Liver (tissue), 9 donors: ENCODE measurements around the gene GCKR. TPM values are rescaled to one million over a fixed set of nuclear protein-coding genes. Genes with fewer than 3 reads are reported as not detected.
"Not testable (repeated sequence)": the region's sequence is repeated elsewhere in the genome, so short reads cannot be mapped to it uniquely, and the experiment has no call there.

ENCODE experiments used
- DNase-seq: peaks from one replicate; pipeline ENCODE4 v3.0.0-alpha.2; 2017; ENCODE audit warnings: low spot score
- H3K27ac ChIP-seq, 2 donors: one replicate each; pipeline ENCODE4 v1.7.0; 2013; ENCODE audit warnings: inconsistent platforms in 2 of 2, low read length in 2 of 2, control low read depth in 1 of 2, low read depth in 1 of 2, mild to moderate bottlenecking in 1 of 2
- H3K27me3 ChIP-seq, 4 donors: one replicate each; pipeline versions ENCODE4 v1.6.1 to v1.7.0; 2013; ENCODE audit warnings: low read length in 3 of 4, inconsistent platforms in 1 of 4, mild to moderate bottlenecking in 1 of 4, moderate library complexity in 1 of 4; ENCODE audit not compliant: control insufficient read depth in 4 of 4, insufficient read depth in 4 of 4
- H3K36me3 ChIP-seq, 4 donors: one replicate each; pipeline versions ENCODE4 v1.6.1 to v1.7.0; 2013; ENCODE audit warnings: low read length in 3 of 4, mild to moderate bottlenecking in 3 of 4, low read depth in 1 of 4, moderate library complexity in 1 of 4; ENCODE audit not compliant: control insufficient read depth in 4 of 4, insufficient read depth in 3 of 4
- H3K4me1 ChIP-seq, 4 donors: one replicate each; pipeline versions ENCODE4 v1.6.1 to v1.7.0; 2013; ENCODE audit warnings: low read length in 3 of 4, mild to moderate bottlenecking in 3 of 4, moderate library complexity in 1 of 4; ENCODE audit not compliant: control insufficient read depth in 4 of 4, insufficient read depth in 4 of 4
- H3K4me3 ChIP-seq, 3 donors: one replicate each; pipeline versions ENCODE4 v1.6.1 to v1.7.0; 2013; ENCODE audit warnings: low read length in 3 of 3, control low read depth in 1 of 3, low read depth in 1 of 3, mild to moderate bottlenecking in 1 of 3
- H3K9ac ChIP-seq, 2 donors: one replicate each; pipeline ENCODE4 v1.7.0; 2013; ENCODE audit warnings: low read length in 2 of 2, mild to moderate bottlenecking in 2 of 2, moderate library complexity in 2 of 2, control low read depth in 1 of 2, low read depth in 1 of 2
- H3K9me3 ChIP-seq, 4 donors: one replicate each; pipeline versions ENCODE4 v1.6.1 to v1.7.0; 2013; ENCODE audit warnings: low read length in 3 of 4; ENCODE audit not compliant: control insufficient read depth in 4 of 4
- EGR1 ChIP-seq, 2 donors: IDR thresholded peaks; 2 replicates each; pipeline ENCODE4 v1.6.1; 2016 to 2018; ENCODE audit warnings: antibody characterized with exemption in 2 of 2, low read depth in 2 of 2
- FOXA1 ChIP-seq: IDR thresholded peaks from 2 replicates; pipeline ENCODE4 v1.6.1; 2016; ENCODE audit warnings: antibody characterized with exemption
- FOXA2 ChIP-seq: IDR thresholded peaks from 2 replicates; pipeline ENCODE4 v1.6.1; 2016; ENCODE audit warnings: antibody characterized with exemption
- GABPA ChIP-seq, 2 donors: IDR thresholded peaks in 1 of 2; conservative IDR thresholded peaks in 1 of 2; 2 replicates each; pipeline ENCODE4 v1.6.1; 2016; ENCODE audit warnings: antibody characterized with exemption in 2 of 2, mild to moderate bottlenecking in 1 of 2, moderate library complexity in 1 of 2
- HNF4A ChIP-seq, 2 donors: conservative IDR thresholded peaks; 2 replicates each; pipeline ENCODE4 v1.6.1; 2016; ENCODE audit warnings: antibody characterized with exemption in 2 of 2, mild to moderate bottlenecking in 2 of 2
- RAD21 ChIP-seq, 2 donors: IDR thresholded peaks; 2 replicates each; pipeline ENCODE4 v1.6.1; 2016; ENCODE audit warnings: antibody characterized with exemption in 2 of 2, mild to moderate bottlenecking in 2 of 2
- TAF1 ChIP-seq: conservative IDR thresholded peaks from 2 replicates; pipeline ENCODE4 v1.6.1; 2016; ENCODE audit warnings: antibody characterized with exemption, mild to moderate bottlenecking
- WGBS: extraction: QIAGEN DNeasy Blood & Tissue Kit; methylation state at CpG from one replicate; pipeline ENCODE4 v1.1.7; 2013; 5-methylcytosine and 5-hydroxymethylcytosine counted together
- polyA plus RNA-seq, 2 donors: library from polyadenylated mRNA; stranded (reverse) in 1 of 2; unstranded in 1 of 2; fragments of 200-250 nt in 1 of 2; fragments of >200 nt in 1 of 2; fragmentation: Nextera tagmentation in 1 of 2; extraction: Ambion mirVana in 1 of 2; gene quantifications; one replicate each; pipeline versions ENCODE4 v1.2.1 to v1.2.3, GENCODE V29; 2013 to 2015
- total RNA-seq, 2 donors: library from RNA; depleted of rRNA; stranded (reverse); fragments of >200 nt; gene quantifications; one replicate each; pipeline ENCODE4 v1.2.3, GENCODE V29; 2014
- TF ChIP-seq, protein P1 (sequence below): fragments of 150-350 bp; IDR thresholded peaks from 2 replicates; pipeline ENCODE4 v1.5.1; 2017; ENCODE audit warnings: improper control_type of control experiment, low read depth, low read length; ENCODE audit not compliant: missing input control
- TF ChIP-seq, protein P2 (sequence below): IDR thresholded peaks from 2 replicates; pipeline ENCODE4 v1.6.1; 2016; ENCODE audit warnings: antibody characterized with exemption
- TF ChIP-seq, protein P3 (sequence below): IDR thresholded peaks from 2 replicates; pipeline ENCODE4 v1.6.1; 2016; ENCODE audit warnings: antibody characterized with exemption
- donor health status: healthy.
- donor health status: healthy.
- donor health status: healthy.
- donor health status: healthy.
- donor health status: healthy.

Gene GCKR
- total and polyA plus RNA-seq, 4 donors = 9.6 to 173 (median 79.4) TPM

DNA sequence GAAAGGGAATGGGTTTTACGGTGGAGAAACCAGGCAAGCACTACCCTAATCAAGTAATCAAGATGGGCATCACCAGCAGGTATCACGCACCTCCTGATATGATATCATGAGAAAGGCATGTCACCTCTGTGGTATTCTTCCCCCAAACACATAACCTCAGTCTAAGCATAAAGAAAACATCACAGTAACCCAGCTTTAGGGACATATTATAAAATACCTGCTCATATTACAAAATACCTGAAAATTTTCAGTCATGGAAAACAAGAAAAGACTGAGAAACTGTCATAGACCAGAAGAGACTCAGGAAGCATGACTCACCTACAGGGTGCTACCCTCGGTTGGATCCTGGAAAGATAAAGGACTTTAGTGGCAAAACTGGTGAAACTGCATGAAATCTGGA, 30.5 kb downstream of the GCKR start:
- TF ChIP-seq GABPA (IDR thresholded peaks at IDR 0.05 in 1 of 2, conservative IDR thresholded peaks at IDR 0.05 in 1 of 2) (no peak), TAF1 (no peak), HNF4A (conservative IDR thresholded peaks at IDR 0.05) (no peak)
- TF ChIP-seq, protein P1, sequence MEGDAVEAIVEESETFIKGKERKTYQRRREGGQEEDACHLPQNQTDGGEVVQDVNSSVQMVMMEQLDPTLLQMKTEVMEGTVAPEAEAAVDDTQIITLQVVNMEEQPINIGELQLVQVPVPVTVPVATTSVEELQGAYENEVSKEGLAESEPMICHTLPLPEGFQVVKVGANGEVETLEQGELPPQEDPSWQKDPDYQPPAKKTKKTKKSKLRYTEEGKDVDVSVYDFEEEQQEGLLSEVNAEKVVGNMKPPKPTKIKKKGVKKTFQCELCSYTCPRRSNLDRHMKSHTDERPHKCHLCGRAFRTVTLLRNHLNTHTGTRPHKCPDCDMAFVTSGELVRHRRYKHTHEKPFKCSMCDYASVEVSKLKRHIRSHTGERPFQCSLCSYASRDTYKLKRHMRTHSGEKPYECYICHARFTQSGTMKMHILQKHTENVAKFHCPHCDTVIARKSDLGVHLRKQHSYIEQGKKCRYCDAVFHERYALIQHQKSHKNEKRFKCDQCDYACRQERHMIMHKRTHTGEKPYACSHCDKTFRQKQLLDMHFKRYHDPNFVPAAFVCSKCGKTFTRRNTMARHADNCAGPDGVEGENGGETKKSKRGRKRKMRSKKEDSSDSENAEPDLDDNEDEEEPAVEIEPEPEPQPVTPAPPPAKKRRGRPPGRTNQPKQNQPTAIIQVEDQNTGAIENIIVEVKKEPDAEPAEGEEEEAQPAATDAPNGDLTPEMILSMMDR = no peak
- Histone ChIP-seq H3K27me3 (no peaks in the 10 kb centered on the region), H3K36me3 (peaks cover 1 to 30% (median 24%) of the 10 kb centered on the region in 4 donors), H3K9ac (no peak overlapping the region), H3K4me3 (no peak overlapping the region), H3K4me1 (no peaks in the 10 kb centered on the region), H3K27ac (no peak overlapping the region), H3K9me3 (no peaks in the 10 kb centered on the region)
- DNase-seq = no peak
- WGBS = 73% methylated on average over 3 of the region's 3 CpGs

DNA sequence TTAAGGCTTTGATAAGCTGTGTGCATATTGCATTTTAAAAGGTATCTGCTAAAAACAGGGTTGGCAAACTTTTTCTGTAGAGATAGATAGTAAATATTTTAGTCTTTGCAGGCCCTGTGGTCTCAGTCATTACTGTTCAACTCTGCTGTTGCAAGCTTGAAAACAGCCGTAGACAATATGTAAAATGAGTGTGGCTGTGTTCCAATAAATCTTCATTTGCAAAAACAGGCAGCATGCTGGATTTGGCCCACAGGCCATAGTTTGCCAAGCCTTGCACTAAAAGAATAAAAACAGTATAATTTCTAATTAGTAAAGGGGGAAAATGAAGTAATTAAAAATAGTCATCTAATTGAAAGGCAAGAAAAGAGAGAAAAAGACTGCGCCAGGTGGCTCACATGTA, 35.3 kb downstream of the GCKR start:
- WGBS = 95% methylated on average over 2 of the region's 2 CpGs
- Histone ChIP-seq H3K4me3 (no peak overlapping the region), H3K9ac (no peak overlapping the region), H3K27me3 (no peaks in the 10 kb centered on the region), H3K9me3 (no peaks in the 10 kb centered on the region), H3K36me3 (no peaks in the 10 kb centered on the region), H3K27ac (no peak overlapping the region), H3K4me1 (no peaks in the 10 kb centered on the region)
- no peak for TF ChIP-seq RAD21 (IDR thresholded peaks at IDR 0.05)
- TF ChIP-seq TAF1 = no peak
- DNase-seq = no peak

DNA sequence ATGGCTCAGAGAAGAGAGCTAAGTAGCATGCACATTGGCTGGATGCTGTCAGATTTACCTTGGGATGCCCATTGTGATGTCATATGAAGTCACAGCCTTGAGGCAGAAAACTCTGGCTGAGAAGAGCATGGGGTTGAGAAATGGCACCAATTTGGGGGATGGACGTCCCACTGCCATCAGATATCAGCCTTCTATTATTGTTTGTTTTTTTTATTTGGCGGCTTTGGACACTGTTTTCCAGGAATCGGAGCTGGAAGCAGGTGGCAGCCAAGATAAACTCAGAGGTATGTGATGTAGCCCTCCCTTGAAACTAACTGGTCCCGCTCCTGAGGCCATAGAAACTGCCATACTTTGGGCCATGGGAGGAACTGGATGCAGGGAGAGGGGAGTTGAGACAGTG, 40.6 kb downstream of the GCKR start:
- H3K9me3 ChIP-seq = no peaks in the 10 kb centered on the region
- no peak for DNase-seq
- TF ChIP-seq FOXA2 = no peak
- TF ChIP-seq, protein P2, sequence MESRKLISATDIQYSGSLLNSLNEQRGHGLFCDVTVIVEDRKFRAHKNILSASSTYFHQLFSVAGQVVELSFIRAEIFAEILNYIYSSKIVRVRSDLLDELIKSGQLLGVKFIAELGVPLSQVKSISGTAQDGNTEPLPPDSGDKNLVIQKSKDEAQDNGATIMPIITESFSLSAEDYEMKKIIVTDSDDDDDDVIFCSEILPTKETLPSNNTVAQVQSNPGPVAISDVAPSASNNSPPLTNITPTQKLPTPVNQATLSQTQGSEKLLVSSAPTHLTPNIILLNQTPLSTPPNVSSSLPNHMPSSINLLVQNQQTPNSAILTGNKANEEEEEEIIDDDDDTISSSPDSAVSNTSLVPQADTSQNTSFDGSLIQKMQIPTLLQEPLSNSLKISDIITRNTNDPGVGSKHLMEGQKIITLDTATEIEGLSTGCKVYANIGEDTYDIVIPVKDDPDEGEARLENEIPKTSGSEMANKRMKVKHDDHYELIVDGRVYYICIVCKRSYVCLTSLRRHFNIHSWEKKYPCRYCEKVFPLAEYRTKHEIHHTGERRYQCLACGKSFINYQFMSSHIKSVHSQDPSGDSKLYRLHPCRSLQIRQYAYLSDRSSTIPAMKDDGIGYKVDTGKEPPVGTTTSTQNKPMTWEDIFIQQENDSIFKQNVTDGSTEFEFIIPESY = no peak
- TF ChIP-seq, protein P3, sequence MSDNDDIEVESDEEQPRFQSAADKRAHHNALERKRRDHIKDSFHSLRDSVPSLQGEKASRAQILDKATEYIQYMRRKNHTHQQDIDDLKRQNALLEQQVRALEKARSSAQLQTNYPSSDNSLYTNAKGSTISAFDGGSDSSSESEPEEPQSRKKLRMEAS = no peak
- no peak for TF ChIP-seq FOXA1
- no peak for TF ChIP-seq EGR1 (IDR thresholded peaks at IDR 0.05; ENCODE audit: low read depth in 2 of 2)
- TF ChIP-seq TAF1 = no peak
- no peak for TF ChIP-seq HNF4A (conservative IDR thresholded peaks at IDR 0.05)
- no peak for TF ChIP-seq RAD21 (IDR thresholded peaks at IDR 0.05)
- TF ChIP-seq GABPA (IDR thresholded peaks at IDR 0.05 in 1 of 2, conservative IDR thresholded peaks at IDR 0.05 in 1 of 2) = no peak
- H3K27ac ChIP-seq = no peak overlapping the region
- WGBS = 54% methylated on average over 4 of the region's 4 CpGs
- no peak overlapping the region for H3K9ac ChIP-seq
- H3K4me3 ChIP-seq = no peak overlapping the region
- no peaks in the 10 kb centered on the region for H3K27me3 ChIP-seq
- no peaks in the 10 kb centered on the region for H3K4me1 ChIP-seq
- no peaks in the 10 kb centered on the region for H3K36me3 ChIP-seq

DNA sequence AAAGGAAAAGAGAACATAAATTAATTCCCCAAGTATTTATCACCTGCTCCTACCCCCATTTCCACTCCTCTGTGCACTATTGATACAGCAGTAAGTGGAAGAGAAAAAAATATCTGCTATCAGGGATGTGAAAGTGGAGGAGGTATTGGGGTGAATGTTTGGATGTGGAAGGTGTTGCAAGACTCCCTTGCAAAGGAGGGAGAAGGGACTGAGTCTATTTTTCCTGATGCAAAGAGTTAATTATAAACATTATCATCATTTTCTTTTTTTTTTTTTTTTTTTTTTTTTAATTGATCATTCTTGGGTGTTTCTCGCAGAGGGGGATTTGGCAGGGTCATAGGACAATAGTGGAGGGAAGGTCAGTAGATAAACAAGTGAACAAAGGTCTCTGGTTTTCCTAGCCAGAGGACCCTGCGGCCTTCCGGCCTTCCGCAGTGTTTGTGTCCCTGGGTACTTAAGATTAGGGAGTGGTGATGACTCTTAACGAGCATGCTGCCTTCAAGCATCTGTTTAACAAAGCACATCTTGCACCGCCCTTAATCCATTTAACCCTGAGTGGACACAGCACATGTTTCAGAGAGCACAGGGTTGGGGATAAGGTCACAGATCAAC, 42.3 kb downstream of the GCKR start:
- not testable (repeated sequence) for H3K36me3 ChIP-seq, H3K27me3 ChIP-seq, H3K9me3 ChIP-seq, H3K27ac ChIP-seq, H3K9ac ChIP-seq, H3K4me1 ChIP-seq, DNase-seq, H3K4me3 ChIP-seq
- 63% methylated on average over 4 of the region's 6 CpGs for WGBS

DNA sequence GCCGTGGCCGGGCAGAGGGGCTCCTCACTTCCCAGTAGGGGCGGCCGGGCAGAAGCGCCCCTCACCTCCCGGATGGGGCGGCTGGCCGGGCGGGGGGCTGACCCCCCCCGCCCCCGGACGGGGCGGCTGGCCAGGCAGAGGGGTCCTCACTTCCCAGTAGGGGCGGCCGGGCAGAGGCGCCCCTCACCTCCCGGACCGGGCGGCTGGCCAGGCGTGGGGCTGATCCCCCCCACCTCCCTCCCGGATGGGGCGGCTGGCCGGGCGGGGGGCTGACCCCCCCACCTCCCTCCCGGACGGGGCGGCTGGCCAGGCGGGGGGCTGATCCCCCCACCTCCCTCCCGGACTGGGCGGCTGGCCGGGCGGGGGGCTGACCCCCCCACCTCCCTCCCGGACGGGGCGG, 43.0 kb downstream of the GCKR start:
- not testable (repeated sequence) for DNase-seq, H3K4me1 ChIP-seq, H3K4me3 ChIP-seq, H3K27ac ChIP-seq, H3K9ac ChIP-seq, H3K9me3 ChIP-seq, H3K27me3 ChIP-seq, H3K36me3 ChIP-seq
- WGBS = 97% methylated on average over 19 of the region's 35 CpGs
